GM12872 (cell line): Measurements from ENCODE around the gene MAN2B2.

Experiments used
- CTCF ChIP-seq: IDR thresholded peaks from 3 replicates; pipeline ENCODE4 v1.5.1; 2011; ENCODE audit warnings: low read depth, mild to moderate bottlenecking, low read length, moderate library complexity; ENCODE audit not compliant: insufficient read depth

MAN2B2 gene

GRCh38 chr4:6641164-6641970 is 66.4 kb downstream of the MAN2B2 start:
- TF ChIP-seq CTCF = no peak

GRCh38 chr4:6641971-6642320 is 67.0 kb downstream of the MAN2B2 start:
- no peak for TF ChIP-seq CTCF

- no peak for TF ChIP-seq CTCF
These were observed 68.3 kb downstream of the MAN2B2 start for GRCh38 chr4:6643141-6643847.

GRCh38 chr4:6644792-6645530 is 70.0 kb downstream of the MAN2B2 start:
- no peak for TF ChIP-seq CTCF

- TF ChIP-seq CTCF = no peak
These were observed 72.2 kb downstream of the MAN2B2 start for GRCh38 chr4:6647169-6647568.

GRCh38 chr4:6647582-6648230 is 72.7 kb downstream of the MAN2B2 start:
- no peak for TF ChIP-seq CTCF

- no peak for TF ChIP-seq CTCF
These were observed 74.2 kb downstream of the MAN2B2 start for GRCh38 chr4:6649216-6649615.
